Hepatocyte (in vitro differentiated cells): ENCODE measurements around the gene LRRC61.

Source experiments
- EZH2phosphoT487 ChIP-seq: fragments of 200-600 bp; sonication (generic); IDR thresholded peaks from one replicate; pipeline ENCODE4 v1.6.1; 2018; ENCODE audit warnings: antibody characterized with exemption, mild to moderate bottlenecking, low read depth, moderate library complexity; ENCODE audit not compliant: unreplicated experiment, severe bottlenecking
- TF ChIP-seq, protein P1 (sequence below): fragments of 200-600 bp; sonication (generic); IDR thresholded peaks from 2 replicates; pipeline ENCODE4 v1.5.1; 2016; ENCODE audit warnings: antibody characterized with exemption, mild to moderate bottlenecking; ENCODE audit not compliant: poor library complexity

DNA sequence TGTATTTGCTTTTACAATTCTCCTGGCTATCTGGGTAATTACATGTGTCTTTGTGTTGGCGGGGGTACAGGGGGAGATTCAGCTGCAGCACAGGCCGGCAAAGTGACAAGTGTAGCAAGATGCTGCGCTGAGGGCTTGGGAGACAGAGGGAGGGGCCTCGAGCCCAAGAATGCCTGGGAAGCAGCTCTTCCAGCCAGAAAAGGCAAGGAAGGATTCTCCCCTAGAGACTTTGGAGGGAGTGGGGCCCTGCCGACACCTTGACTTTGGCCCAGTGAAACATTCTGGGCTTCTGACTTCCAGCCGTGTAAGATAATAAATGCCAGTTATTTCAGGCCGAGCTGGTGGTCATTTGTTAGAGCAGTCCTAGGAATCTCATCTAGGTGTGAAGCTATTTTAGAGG, 38.2 kb downstream of the LRRC61 start:
- TF ChIP-seq, protein P1, sequence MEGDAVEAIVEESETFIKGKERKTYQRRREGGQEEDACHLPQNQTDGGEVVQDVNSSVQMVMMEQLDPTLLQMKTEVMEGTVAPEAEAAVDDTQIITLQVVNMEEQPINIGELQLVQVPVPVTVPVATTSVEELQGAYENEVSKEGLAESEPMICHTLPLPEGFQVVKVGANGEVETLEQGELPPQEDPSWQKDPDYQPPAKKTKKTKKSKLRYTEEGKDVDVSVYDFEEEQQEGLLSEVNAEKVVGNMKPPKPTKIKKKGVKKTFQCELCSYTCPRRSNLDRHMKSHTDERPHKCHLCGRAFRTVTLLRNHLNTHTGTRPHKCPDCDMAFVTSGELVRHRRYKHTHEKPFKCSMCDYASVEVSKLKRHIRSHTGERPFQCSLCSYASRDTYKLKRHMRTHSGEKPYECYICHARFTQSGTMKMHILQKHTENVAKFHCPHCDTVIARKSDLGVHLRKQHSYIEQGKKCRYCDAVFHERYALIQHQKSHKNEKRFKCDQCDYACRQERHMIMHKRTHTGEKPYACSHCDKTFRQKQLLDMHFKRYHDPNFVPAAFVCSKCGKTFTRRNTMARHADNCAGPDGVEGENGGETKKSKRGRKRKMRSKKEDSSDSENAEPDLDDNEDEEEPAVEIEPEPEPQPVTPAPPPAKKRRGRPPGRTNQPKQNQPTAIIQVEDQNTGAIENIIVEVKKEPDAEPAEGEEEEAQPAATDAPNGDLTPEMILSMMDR: no peak
- no peak for TF ChIP-seq EZH2phosphoT487
